PFSK-1 (cell line): Measurements from ENCODE around the gene CLDN14.

Experiments used
- FOXP2 ChIP-seq: optimal IDR thresholded peaks from 2 replicates; pipeline ENCODE3; 2011; ENCODE audit warnings: borderline replicate concordance, control low read depth, inconsistent platforms; ENCODE audit not compliant: insufficient read depth; ENCODE audit errors: extremely low read length, extremely low read depth
- POLR2AphosphoS5 ChIP-seq: IDR thresholded peaks from 2 replicates; pipeline ENCODE4 v1.6.1; 2012; ENCODE audit warnings: low read depth, mild to moderate bottlenecking, control low read depth, low read length, moderate library complexity
- SIN3A ChIP-seq: IDR thresholded peaks from 2 replicates; pipeline ENCODE4 v1.6.1; 2012; ENCODE audit warnings: mild to moderate bottlenecking, low read length, moderate library complexity, borderline replicate concordance; ENCODE audit not compliant: insufficient read depth
- TAF1 ChIP-seq: IDR thresholded peaks from 2 replicates; pipeline ENCODE4 v1.6.1; 2012; ENCODE audit warnings: low read length, control low read depth, borderline replicate concordance; ENCODE audit not compliant: insufficient read depth
- TF ChIP-seq, protein P1 (sequence below), 2 experiments: IDR thresholded peaks; 2 replicates each; pipeline versions ENCODE4 v1.6.1 to v1.8.0; 2011 to 2012; ENCODE audit warnings: low read depth in 2 of 2, low read length in 2 of 2, control low read depth in 1 of 2, inconsistent platforms in 1 of 2, mild to moderate bottlenecking in 1 of 2, moderate library complexity in 1 of 2; ENCODE audit not compliant: insufficient read depth in 1 of 2

Gene CLDN14

DNA sequence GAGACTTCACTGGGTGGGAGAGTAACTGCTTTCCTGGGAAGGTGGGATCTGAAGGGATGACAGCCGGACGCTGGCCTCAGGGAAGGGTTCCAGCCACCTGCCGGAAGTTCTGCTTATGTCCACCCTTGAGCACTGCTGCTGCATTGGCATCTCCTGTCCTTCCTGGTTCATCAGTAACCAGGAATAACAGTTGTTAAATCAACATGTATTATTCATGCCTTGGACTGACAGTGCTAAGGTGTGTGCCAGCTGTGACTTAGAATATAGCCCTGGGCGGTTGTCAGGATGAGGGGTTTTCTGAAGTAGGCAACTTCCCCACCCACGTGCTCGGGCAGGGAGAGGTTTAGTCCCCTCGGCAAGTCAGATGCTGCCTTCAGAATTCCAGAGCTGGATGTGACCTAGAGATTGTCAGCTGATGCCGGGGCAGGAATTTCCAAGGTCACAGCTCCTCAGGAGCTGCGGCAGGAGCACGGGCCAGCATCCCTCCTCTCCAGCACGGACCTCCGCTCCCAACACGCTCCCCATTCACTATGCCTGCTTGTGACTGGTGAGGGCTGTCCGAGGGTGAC lies 17.9 kb downstream of the CLDN14 start:
- TF ChIP-seq SIN3A (no peak), TAF1 (no peak)
- TF ChIP-seq, protein P1, sequence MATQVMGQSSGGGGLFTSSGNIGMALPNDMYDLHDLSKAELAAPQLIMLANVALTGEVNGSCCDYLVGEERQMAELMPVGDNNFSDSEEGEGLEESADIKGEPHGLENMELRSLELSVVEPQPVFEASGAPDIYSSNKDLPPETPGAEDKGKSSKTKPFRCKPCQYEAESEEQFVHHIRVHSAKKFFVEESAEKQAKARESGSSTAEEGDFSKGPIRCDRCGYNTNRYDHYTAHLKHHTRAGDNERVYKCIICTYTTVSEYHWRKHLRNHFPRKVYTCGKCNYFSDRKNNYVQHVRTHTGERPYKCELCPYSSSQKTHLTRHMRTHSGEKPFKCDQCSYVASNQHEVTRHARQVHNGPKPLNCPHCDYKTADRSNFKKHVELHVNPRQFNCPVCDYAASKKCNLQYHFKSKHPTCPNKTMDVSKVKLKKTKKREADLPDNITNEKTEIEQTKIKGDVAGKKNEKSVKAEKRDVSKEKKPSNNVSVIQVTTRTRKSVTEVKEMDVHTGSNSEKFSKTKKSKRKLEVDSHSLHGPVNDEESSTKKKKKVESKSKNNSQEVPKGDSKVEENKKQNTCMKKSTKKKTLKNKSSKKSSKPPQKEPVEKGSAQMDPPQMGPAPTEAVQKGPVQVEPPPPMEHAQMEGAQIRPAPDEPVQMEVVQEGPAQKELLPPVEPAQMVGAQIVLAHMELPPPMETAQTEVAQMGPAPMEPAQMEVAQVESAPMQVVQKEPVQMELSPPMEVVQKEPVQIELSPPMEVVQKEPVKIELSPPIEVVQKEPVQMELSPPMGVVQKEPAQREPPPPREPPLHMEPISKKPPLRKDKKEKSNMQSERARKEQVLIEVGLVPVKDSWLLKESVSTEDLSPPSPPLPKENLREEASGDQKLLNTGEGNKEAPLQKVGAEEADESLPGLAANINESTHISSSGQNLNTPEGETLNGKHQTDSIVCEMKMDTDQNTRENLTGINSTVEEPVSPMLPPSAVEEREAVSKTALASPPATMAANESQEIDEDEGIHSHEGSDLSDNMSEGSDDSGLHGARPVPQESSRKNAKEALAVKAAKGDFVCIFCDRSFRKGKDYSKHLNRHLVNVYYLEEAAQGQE (IDR thresholded peaks at IDR 0.05; ENCODE audit: insufficient read depth in 1 of 2, low read depth in 2 of 2, low read length in 2 of 2): no peak

DNA sequence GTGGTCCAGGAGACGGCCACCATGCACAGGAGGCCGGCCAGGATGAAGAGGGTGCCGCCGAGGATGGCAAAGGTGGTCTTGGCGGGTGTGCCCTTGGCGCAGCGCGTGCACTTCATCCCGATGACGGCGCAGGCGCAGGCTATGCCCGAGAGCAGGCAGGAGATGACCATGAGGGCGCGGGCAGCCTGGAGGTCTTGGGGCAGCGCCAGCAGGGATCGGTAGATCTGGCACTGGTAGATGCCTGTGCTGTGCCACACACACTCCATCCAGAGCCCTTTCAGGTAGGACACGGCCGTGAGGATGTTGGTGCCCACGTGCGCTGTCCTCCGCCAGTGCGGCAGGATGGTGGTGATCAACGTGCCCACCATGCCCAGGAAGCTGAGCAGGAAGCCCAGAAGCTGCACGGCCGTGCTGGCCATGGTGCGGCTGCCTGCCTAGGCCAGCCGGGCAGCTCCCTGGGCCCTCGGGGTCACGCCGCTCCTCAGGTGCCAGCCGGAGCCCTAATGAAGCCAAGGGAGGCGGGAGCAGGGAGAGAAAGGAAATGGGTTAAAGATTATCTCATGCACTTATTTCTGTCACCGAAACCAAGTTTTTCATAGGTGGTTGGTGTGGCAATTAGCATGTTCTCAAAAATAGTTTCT lies 18.5 kb downstream of the CLDN14 start:
- no peak for TF ChIP-seq SIN3A
- TF ChIP-seq POLR2AphosphoS5: no peak
- TF ChIP-seq, protein P1 (IDR thresholded peaks at IDR 0.05; ENCODE audit: insufficient read depth in 1 of 2, low read depth in 2 of 2, low read length in 2 of 2): no peak
- TF ChIP-seq FOXP2: no peak
- TF ChIP-seq TAF1: no peak

DNA sequence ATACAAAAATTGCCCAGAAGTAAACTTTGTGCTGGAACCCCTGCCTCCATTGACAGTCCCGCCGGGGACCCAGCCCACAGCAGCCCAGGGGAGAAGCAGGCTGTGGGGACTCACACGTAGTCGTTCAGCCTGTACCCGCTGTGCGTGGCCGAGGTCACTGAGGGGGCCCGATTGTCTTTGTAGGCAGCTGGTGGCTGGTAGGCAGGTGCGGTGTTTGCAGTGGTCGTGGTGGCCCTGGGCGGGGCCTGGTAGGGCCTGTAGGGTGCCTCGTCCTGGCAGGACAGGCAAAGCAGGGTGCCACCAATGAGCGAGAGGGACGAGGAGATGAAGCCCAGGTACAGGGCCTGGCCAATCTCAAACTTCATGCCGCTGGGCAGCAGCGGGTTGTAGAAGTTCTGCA lies 19.1 kb downstream of the CLDN14 start:
- TF ChIP-seq, protein P1 (IDR thresholded peaks at IDR 0.05; ENCODE audit: insufficient read depth in 1 of 2, low read depth in 2 of 2, low read length in 2 of 2): no peak
- TF ChIP-seq FOXP2 (no peak), SIN3A (no peak), TAF1 (no peak)

DNA sequence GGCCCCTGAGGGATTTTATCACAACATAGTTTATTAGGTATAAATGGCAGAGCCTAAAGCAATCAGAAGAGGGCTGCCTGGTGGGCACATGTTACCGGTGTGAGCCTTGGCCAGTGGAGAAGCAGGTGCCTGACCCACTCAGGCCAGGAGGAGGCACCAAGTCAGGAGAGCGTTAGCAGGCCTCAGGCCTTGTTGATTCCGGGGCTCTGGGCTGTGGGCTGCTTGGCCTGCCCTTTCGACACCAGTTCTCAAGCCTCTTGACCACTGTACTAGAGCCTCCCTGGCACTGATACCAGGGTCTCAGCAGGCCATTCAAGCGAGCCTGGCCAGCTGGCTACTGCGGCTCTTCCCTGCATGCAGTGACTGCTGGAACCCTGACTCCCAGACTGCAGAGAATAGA lies 20.8 kb downstream of the CLDN14 start:
- TF ChIP-seq FOXP2: no peak
- no peak for TF ChIP-seq POLR2AphosphoS5
- TF ChIP-seq, protein P1 (IDR thresholded peaks at IDR 0.05; ENCODE audit: insufficient read depth in 1 of 2, low read depth in 2 of 2, low read length in 2 of 2): no peak
- no peak for TF ChIP-seq SIN3A
- no peak for TF ChIP-seq TAF1

DNA sequence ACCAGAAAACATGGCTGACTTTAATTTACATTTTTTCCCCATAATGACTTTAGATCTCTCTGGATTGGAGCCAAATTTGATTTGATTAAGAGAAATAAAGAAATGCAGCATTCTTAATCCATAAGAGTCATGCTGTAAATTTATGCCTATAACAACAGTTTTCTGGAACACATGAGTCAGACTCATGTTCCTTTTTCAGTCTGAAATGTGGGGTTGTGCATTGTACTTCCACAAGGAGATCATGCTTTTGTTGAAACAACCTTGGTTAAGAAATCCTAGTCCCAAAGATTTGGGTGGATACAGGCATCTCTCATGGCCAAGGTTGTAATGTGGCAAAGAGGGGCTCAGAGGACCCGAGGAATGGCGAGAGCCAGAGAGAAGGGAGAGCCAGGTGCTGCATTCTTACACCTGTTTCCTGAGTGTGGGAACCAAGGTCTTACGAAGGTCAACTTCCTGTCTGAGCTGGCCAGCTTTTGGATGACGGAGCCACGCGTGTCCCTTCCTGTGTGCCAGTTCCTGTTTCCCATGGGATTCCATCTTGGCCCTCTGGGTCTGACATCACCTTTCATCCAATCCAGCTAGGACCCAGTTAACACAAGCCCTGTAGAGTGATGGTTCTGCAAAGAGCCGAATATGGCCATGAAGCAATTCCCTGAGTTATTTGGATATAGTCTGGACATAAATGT lies 23.1 kb downstream of the CLDN14 start:
- TF ChIP-seq POLR2AphosphoS5 (no peak), FOXP2 (no peak), TAF1 (no peak), SIN3A (no peak)
- TF ChIP-seq, protein P1 (IDR thresholded peaks at IDR 0.05; ENCODE audit: insufficient read depth in 1 of 2, low read depth in 2 of 2, low read length in 2 of 2): no peak
